Measurements from ENCODE around the gene ECI1.

GRCh38 chr16:2260250-2260649, 8.9 kb upstream of the ECI1 start:
- TF ChIP-seq CTCF (conservative IDR thresholded peaks at IDR 0.05; ENCODE audit: low read depth, low read length) (no peak), EZH2 (IDR thresholded peaks at IDR 0.05; ENCODE audit: low read length, unreplicated experiment) (no peak)
